GM18868 (cell line): ENCODE data around the gene PATZ1.

Source experiments
- ATAC-seq: cut with Tn5 transposase; IDR thresholded peaks from one replicate; pipeline ENCODE4 v1.9.1; 2021; ENCODE audit warnings: mild to moderate bottlenecking, moderate library complexity; ENCODE audit not compliant: unreplicated experiment

PATZ1 gene

GRCh38 chr22:31284281-31285155, 61.6 kb downstream of the PATZ1 start:
- no peak for ATAC-seq

GRCh38 chr22:31282748-31283468, 63.2 kb downstream of the PATZ1 start:
- no peak for ATAC-seq

GRCh38 chr22:31281733-31282132, 64.4 kb downstream of the PATZ1 start:
- no peak for ATAC-seq

GRCh38 chr22:31279821-31280505, 66.2 kb downstream of the PATZ1 start:
- ATAC-seq, result no peak

DNA sequence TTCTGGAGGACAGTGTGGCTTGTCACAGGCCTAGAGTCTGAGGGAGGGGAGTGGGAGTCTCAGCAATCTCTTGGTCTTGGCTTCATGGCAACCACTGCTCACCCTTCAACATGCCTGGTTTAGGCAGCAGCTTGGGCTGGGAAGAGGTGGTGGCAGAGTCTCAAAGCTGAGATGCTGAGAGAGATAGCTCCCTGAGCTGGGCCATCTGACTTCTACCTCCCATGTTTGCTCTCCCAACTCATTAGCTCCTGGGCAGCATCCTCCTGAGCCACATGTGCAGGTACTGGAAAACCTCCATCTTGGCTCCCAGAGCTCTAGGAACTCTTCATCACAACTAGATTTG, 66.8 kb downstream of the PATZ1 start:
- ATAC-seq, result no peak

GRCh38 chr22:31278626-31279326, 67.4 kb downstream of the PATZ1 start:
- no peak for ATAC-seq

- ATAC-seq, result no peak
Measured at GRCh38 chr22:31278151-31278621, 68.0 kb downstream of the PATZ1 start.

DNA sequence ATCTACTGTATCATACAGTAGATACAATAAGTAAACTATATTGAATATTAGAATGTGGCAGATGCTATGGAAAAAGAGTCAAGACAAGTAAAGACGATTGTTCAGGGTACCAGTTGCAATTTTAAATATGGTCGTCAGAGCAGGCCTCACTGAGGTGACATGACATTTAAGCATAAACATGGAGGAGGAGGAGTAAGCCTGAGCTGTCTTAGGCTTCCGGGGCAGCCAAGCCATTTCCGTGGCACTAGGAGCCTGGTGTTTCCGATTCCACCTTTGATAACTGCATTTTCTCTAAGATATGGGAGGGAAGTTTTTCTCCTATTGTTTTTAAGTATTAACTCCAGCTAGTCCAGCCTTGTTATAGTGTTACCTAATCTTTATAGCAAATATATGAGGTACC, 68.4 kb downstream of the PATZ1 start:
- ATAC-seq, result no peak

DNA sequence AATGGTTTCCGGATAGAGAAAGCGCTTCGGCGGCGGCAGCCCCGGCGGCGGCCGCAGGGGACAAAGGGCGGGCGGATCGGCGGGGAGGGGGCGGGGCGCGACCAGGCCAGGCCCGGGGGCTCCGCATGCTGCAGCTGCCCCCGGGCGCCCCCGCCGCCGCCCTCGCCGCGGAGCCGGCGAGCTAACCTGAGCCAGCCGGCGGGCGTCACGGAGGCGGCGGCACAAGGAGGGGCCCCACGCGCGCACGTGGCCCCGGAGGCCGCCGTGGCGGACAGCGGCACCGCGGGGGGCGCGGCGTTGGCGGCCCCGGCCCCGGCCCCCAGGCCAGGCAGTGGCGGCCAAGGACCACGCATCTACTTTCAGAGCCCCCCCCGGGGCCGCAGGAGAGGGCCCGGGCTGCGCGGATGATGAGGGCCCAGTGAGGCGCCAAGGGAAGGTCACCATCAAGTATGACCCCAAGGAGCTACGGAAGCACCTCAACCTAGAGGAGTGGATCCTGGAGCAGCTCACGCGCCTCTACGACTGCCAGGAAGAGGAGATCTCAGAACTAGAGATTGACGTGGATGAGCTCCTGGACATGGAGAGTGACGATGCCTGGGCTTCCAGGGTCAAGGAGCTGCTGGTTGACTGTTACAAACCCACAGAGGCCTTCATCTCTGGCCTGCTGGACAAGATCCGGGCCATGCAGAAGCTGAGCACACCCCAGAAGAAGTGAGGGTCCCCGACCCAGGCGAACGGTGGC, 69.5 kb downstream of the PATZ1 start:
- no peak for ATAC-seq
